ENCODE data around the gene POU1F1. TPM values are rescaled to one million over a fixed set of nuclear protein-coding genes. Genes with fewer than 3 reads are reported as not detected.

Gene POU1F1
- total and polyA plus RNA-seq, 2 of the 4 experiments (the other 2 are of a cell fraction), result not detected

DNA sequence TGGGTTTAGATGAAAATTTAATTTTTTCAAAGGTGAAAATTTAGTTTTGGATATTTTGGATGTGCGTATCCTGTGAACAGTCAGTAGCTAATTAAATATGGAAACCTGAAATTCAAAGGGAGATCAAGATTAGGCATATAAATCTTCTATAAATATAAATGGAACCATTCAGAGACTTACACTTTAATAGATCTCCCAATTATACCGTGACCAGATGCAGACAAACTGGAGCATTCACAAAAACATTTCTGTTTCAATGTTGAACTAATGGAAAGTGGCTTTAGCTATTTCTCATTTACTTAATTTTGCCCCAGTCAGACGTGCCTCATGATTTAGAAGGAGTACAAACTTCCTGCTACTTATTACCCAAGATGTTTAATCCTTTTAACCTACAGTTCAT is 29.1 kb upstream of the POU1F1 start:
- CTCF ChIA-PET, result no interaction called here
- no peak overlapping the region for H3K4me2 ChIP-seq (ENCODE audit: low read depth, low read length)
- POLR2A ChIA-PET (ENCODE audit: unreplicated experiment), result no interaction called here
- no peaks in the 10 kb centered on the region for H3K9me1 ChIP-seq (ENCODE audit: insufficient read depth, low read length)
- no peak overlapping the region for H2BK20ac ChIP-seq (ENCODE audit: low read depth, low read length)
- TF ChIP-seq, protein P1, sequence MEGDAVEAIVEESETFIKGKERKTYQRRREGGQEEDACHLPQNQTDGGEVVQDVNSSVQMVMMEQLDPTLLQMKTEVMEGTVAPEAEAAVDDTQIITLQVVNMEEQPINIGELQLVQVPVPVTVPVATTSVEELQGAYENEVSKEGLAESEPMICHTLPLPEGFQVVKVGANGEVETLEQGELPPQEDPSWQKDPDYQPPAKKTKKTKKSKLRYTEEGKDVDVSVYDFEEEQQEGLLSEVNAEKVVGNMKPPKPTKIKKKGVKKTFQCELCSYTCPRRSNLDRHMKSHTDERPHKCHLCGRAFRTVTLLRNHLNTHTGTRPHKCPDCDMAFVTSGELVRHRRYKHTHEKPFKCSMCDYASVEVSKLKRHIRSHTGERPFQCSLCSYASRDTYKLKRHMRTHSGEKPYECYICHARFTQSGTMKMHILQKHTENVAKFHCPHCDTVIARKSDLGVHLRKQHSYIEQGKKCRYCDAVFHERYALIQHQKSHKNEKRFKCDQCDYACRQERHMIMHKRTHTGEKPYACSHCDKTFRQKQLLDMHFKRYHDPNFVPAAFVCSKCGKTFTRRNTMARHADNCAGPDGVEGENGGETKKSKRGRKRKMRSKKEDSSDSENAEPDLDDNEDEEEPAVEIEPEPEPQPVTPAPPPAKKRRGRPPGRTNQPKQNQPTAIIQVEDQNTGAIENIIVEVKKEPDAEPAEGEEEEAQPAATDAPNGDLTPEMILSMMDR (conservative IDR thresholded peaks at IDR 0.05; ENCODE audit: low read depth, low read length), result no peak
- no peak for TF ChIP-seq FOS (IDR thresholded peaks at IDR 0.05; ENCODE audit: low read depth, low read length)
- TF ChIP-seq MAFK (IDR thresholded peaks at IDR 0.05; ENCODE audit: low read depth, low read length), result no peak
- TF ChIP-seq SMC3 (IDR thresholded peaks at IDR 0.05; ENCODE audit: low read depth, low read length), result no peak
- no peak for TF ChIP-seq CHD1 (IDR thresholded peaks at IDR 0.05; ENCODE audit: low read depth, low read length)
- TF ChIP-seq BHLHE40 (IDR thresholded peaks at IDR 0.05; ENCODE audit: low read depth, low read length), result no peak
- no peak for TF ChIP-seq RAD21 (IDR thresholded peaks at IDR 0.05; ENCODE audit: low read length)
- TF ChIP-seq, protein P2, sequence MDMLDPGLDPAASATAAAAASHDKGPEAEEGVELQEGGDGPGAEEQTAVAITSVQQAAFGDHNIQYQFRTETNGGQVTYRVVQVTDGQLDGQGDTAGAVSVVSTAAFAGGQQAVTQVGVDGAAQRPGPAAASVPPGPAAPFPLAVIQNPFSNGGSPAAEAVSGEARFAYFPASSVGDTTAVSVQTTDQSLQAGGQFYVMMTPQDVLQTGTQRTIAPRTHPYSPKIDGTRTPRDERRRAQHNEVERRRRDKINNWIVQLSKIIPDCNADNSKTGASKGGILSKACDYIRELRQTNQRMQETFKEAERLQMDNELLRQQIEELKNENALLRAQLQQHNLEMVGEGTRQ (IDR thresholded peaks at IDR 0.05; ENCODE audit: low read depth, low read length), result no peak
- TF ChIP-seq CEBPB (IDR thresholded peaks at IDR 0.05; ENCODE audit: low read depth, low read length), result no peak
- TF ChIP-seq NFE2L2 (IDR thresholded peaks at IDR 0.05; ENCODE audit: low read depth, low read length), result no peak
- no peak for TF ChIP-seq RFX5 (IDR thresholded peaks at IDR 0.05; ENCODE audit: low read depth, low read length)
- no peak for TF ChIP-seq MXI1 (IDR thresholded peaks at IDR 0.05; ENCODE audit: borderline replicate concordance, low read depth, low read length)
- no peak for TF ChIP-seq POLR2A (IDR thresholded peaks at IDR 0.05; ENCODE audit: low read depth, low read length)
- H2AK9ac ChIP-seq (replicated peaks; ENCODE audit: low read depth, low read length, poor library complexity), result no peak overlapping the region
- H3K56ac ChIP-seq (ENCODE audit: extremely low read depth, insufficient read depth, low read length), result no peak overlapping the region
- no peaks in the 10 kb centered on the region for H4K20me1 ChIP-seq (ENCODE audit: insufficient read depth, low read length)
- no peaks in the 10 kb centered on the region; the same call in 1 of the 2 replicates for H3K27me3 ChIP-seq (ENCODE audit: control insufficient read depth, insufficient read depth, low read length)
- no TSS peak for BruUV-seq (replicated peaks)
- in situ Hi-C loops (cut with MboI; ENCODE audit: low sequenced_read_pairs), result loop anchor here (10.0 kb wide), 1 partner anchor 709 kb away; no protein-coding TSS in a partner anchor
- no peaks in the 10 kb centered on the region for H3K79me1 ChIP-seq (ENCODE audit: low read depth in 1 of 2, low read length in 2 of 2)
- dilution Hi-C loops (cut with HindIII; ENCODE audit: low sequenced_read_pairs, unreplicated experiment), result no loop called here
- intact Hi-C loops (cut with micrococcal nuclease), result no loop called here
- H3K4me3 ChIP-seq (ENCODE audit: insufficient read depth, low read depth, low read length), result no peak overlapping the region
- no peaks in the 10 kb centered on the region for H3K4me1 ChIP-seq (ENCODE audit: control insufficient read depth, insufficient read depth, low read length)
- H3K18ac ChIP-seq (ENCODE audit: low read depth, low read length), result no peak overlapping the region
- H2BK120ac ChIP-seq (ENCODE audit: low read depth, low read length), result no peak overlapping the region
- ATAC-seq (ENCODE audit: low read depth), result no peak
- no peak overlapping the region for H3K4ac ChIP-seq (ENCODE audit: low read depth, low read length)
- H3K27ac ChIP-seq (ENCODE audit: insufficient read depth, low read length), result no peak overlapping the region
- H3K23ac ChIP-seq (ENCODE audit: low read depth, low read length), result no peak overlapping the region
- H3K14ac ChIP-seq (replicated peaks; ENCODE audit: low read depth, low read length), result no peak overlapping the region
- H4K8ac ChIP-seq (ENCODE audit: low read depth in 2 of 2, low read length in 2 of 2), result no peak overlapping the region
- no peak overlapping the region for H2BK15ac ChIP-seq (ENCODE audit: low read depth, low read length)
- no peak overlapping the region for H2BK5ac ChIP-seq (ENCODE audit: low read depth, low read length, poor library complexity, severe bottlenecking)
- H2AK5ac ChIP-seq (ENCODE audit: low read depth, low read length), result no peak overlapping the region
- no peaks in the 10 kb centered on the region for H3K9me3 ChIP-seq (ENCODE audit: control insufficient read depth, insufficient read depth, low read length)
- no peak overlapping the region for H2AFZ ChIP-seq (replicated peaks; ENCODE audit: low read length, poor library complexity)
- no peak for DNase-seq
- H4K91ac ChIP-seq (ENCODE audit: insufficient read depth, low read depth, low read length), result no peak overlapping the region
- no peak overlapping the region for H3K9ac ChIP-seq (ENCODE audit: low read depth, low read length)
- WGBS, 2 experiments (ENCODE audit: extremely low coverage in 2 of 2, insufficient read length in 1 of 2), result no CpG with 5 or more reads among the region's 3 CpGs
- no peak overlapping the region for H4K5ac ChIP-seq (ENCODE audit: low read depth, low read length)
- H3K36me3 ChIP-seq (ENCODE audit: control insufficient read depth, insufficient read depth, low read length), result no peaks in the 10 kb centered on the region

Measured in IMR-90 (cell line).